Liver (tissue), 9 donors: ENCODE data around the gene PLD2. TPM values are rescaled to one million over a fixed set of nuclear protein-coding genes. Genes with fewer than 3 reads are reported as not detected.
A peak's percentile ranks its signal among the peaks of the same experiment; 100 is the strongest.

Source experiments
- DNase-seq: peaks from one replicate; pipeline ENCODE4 v3.0.0-alpha.2; 2017; ENCODE audit warnings: low spot score
- H3K27ac ChIP-seq, 2 donors: one replicate each; pipeline ENCODE4 v1.7.0; 2013; ENCODE audit warnings: inconsistent platforms in 2 of 2, low read length in 2 of 2, control low read depth in 1 of 2, low read depth in 1 of 2, mild to moderate bottlenecking in 1 of 2
- H3K27me3 ChIP-seq, 4 donors: one replicate each; pipeline versions ENCODE4 v1.6.1 to v1.7.0; 2013; ENCODE audit warnings: low read length in 3 of 4, inconsistent platforms in 1 of 4, mild to moderate bottlenecking in 1 of 4, moderate library complexity in 1 of 4; ENCODE audit not compliant: control insufficient read depth in 4 of 4, insufficient read depth in 4 of 4
- H3K36me3 ChIP-seq, 4 donors: one replicate each; pipeline versions ENCODE4 v1.6.1 to v1.7.0; 2013; ENCODE audit warnings: low read length in 3 of 4, mild to moderate bottlenecking in 3 of 4, low read depth in 1 of 4, moderate library complexity in 1 of 4; ENCODE audit not compliant: control insufficient read depth in 4 of 4, insufficient read depth in 3 of 4
- H3K4me1 ChIP-seq, 4 donors: one replicate each; pipeline versions ENCODE4 v1.6.1 to v1.7.0; 2013; ENCODE audit warnings: low read length in 3 of 4, mild to moderate bottlenecking in 3 of 4, moderate library complexity in 1 of 4; ENCODE audit not compliant: control insufficient read depth in 4 of 4, insufficient read depth in 4 of 4
- H3K4me3 ChIP-seq, 3 donors: one replicate each; pipeline versions ENCODE4 v1.6.1 to v1.7.0; 2013; ENCODE audit warnings: low read length in 3 of 3, control low read depth in 1 of 3, low read depth in 1 of 3, mild to moderate bottlenecking in 1 of 3
- H3K9ac ChIP-seq, 2 donors: one replicate each; pipeline ENCODE4 v1.7.0; 2013; ENCODE audit warnings: low read length in 2 of 2, mild to moderate bottlenecking in 2 of 2, moderate library complexity in 2 of 2, control low read depth in 1 of 2, low read depth in 1 of 2
- H3K9me3 ChIP-seq, 4 donors: one replicate each; pipeline versions ENCODE4 v1.6.1 to v1.7.0; 2013; ENCODE audit warnings: low read length in 3 of 4; ENCODE audit not compliant: control insufficient read depth in 4 of 4
- EGR1 ChIP-seq, 2 donors: IDR thresholded peaks; 2 replicates each; pipeline ENCODE4 v1.6.1; 2016 to 2018; ENCODE audit warnings: antibody characterized with exemption in 2 of 2, low read depth in 2 of 2
- FOXA1 ChIP-seq: IDR thresholded peaks from 2 replicates; pipeline ENCODE4 v1.6.1; 2016; ENCODE audit warnings: antibody characterized with exemption
- FOXA2 ChIP-seq: IDR thresholded peaks from 2 replicates; pipeline ENCODE4 v1.6.1; 2016; ENCODE audit warnings: antibody characterized with exemption
- HNF4A ChIP-seq, 2 donors: conservative IDR thresholded peaks; 2 replicates each; pipeline ENCODE4 v1.6.1; 2016; ENCODE audit warnings: antibody characterized with exemption in 2 of 2, mild to moderate bottlenecking in 2 of 2
- HNF4G ChIP-seq: IDR thresholded peaks from 2 replicates; pipeline ENCODE4 v1.6.1; 2016; ENCODE audit warnings: antibody characterized with exemption
- JUND ChIP-seq, 2 donors: IDR thresholded peaks; 2 replicates each; pipeline ENCODE4 v1.6.1; 2016; ENCODE audit warnings: antibody characterized with exemption in 2 of 2
- NR2F2 ChIP-seq: IDR thresholded peaks from 2 replicates; pipeline ENCODE4 v1.6.1; 2016; ENCODE audit warnings: antibody characterized with exemption
- RAD21 ChIP-seq, 2 donors: IDR thresholded peaks; 2 replicates each; pipeline ENCODE4 v1.6.1; 2016; ENCODE audit warnings: antibody characterized with exemption in 2 of 2, mild to moderate bottlenecking in 2 of 2
- RXRA ChIP-seq, 2 donors: IDR thresholded peaks; 2 replicates each; pipeline ENCODE4 v1.6.1; 2017 to 2018; ENCODE audit warnings: antibody characterized with exemption in 2 of 2, mild to moderate bottlenecking in 1 of 2
- SP1 ChIP-seq: IDR thresholded peaks from 2 replicates; pipeline ENCODE4 v1.6.1; 2018; ENCODE audit warnings: antibody characterized with exemption, mild to moderate bottlenecking
- TAF1 ChIP-seq: conservative IDR thresholded peaks from 2 replicates; pipeline ENCODE4 v1.6.1; 2016; ENCODE audit warnings: antibody characterized with exemption, mild to moderate bottlenecking
- YY1 ChIP-seq: IDR thresholded peaks from 2 replicates; pipeline ENCODE4 v1.6.1; 2016; ENCODE audit warnings: antibody characterized with exemption, mild to moderate bottlenecking
- WGBS: extraction: QIAGEN DNeasy Blood & Tissue Kit; methylation state at CpG from one replicate; pipeline ENCODE4 v1.1.7; 2013; 5-methylcytosine and 5-hydroxymethylcytosine counted together
- polyA plus RNA-seq, 2 donors: library from polyadenylated mRNA; stranded (reverse) in 1 of 2; unstranded in 1 of 2; fragments of 200-250 nt in 1 of 2; fragments of >200 nt in 1 of 2; fragmentation: Nextera tagmentation in 1 of 2; extraction: Ambion mirVana in 1 of 2; gene quantifications; one replicate each; pipeline versions ENCODE4 v1.2.1 to v1.2.3, GENCODE V29; 2013 to 2015
- total RNA-seq, 2 donors: library from RNA; depleted of rRNA; stranded (reverse); fragments of >200 nt; gene quantifications; one replicate each; pipeline ENCODE4 v1.2.3, GENCODE V29; 2014
- TF ChIP-seq, protein P1 (sequence below): fragments of 150-350 bp; IDR thresholded peaks from 2 replicates; pipeline ENCODE4 v1.5.1; 2017; ENCODE audit warnings: improper control_type of control experiment, low read depth, low read length; ENCODE audit not compliant: missing input control
- TF ChIP-seq, protein P2 (sequence below): IDR thresholded peaks from 2 replicates; pipeline ENCODE4 v1.6.1; 2016; ENCODE audit warnings: antibody characterized with exemption, mild to moderate bottlenecking
- TF ChIP-seq, protein P3 (sequence below): IDR thresholded peaks from 2 replicates; pipeline ENCODE4 v1.6.1; 2016; ENCODE audit warnings: antibody characterized with exemption
- TF ChIP-seq, protein P4 (sequence below): IDR thresholded peaks from 2 replicates; pipeline ENCODE4 v1.6.1; 2016; ENCODE audit warnings: antibody characterized with exemption
- donor health status: healthy.
- donor health status: healthy.
- donor health status: healthy.
- donor health status: healthy.
- donor health status: healthy.

PLD2 gene
- total and polyA plus RNA-seq, 4 donors: 3.5 to 15.8 (median 5.8) TPM

DNA sequence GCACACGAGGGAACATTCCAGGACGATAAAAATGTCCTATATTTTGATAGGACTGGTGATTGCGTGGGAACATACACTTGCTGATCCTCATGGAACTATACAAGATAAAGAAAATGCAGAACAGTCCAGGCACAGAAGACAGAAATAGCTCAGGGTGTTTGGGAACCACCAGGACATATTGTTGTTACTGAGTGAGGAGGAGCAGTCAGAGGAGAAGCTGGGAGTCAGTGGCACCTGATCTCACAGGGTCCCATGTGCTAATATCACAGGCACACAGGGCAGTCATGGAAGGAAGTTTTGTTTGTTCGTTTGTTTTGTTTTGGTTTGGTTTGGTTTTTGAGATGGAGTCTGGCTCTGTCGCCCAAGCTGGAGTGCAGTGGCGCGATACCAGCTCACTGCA lies 5.7 kb downstream of the PLD2 start:
- no peaks in the 10 kb centered on the region for H3K9me3 ChIP-seq
- 93% methylated on average over 7 of the region's 7 CpGs for WGBS
- no peak overlapping the region for H3K9ac ChIP-seq
- H3K27ac ChIP-seq: no peak overlapping the region
- no peak for TF ChIP-seq HNF4G
- no peak for TF ChIP-seq SP1
- TF ChIP-seq FOXA2: no peak
- TF ChIP-seq YY1: no peak
- TF ChIP-seq TAF1: no peak
- no peak for TF ChIP-seq RXRA (IDR thresholded peaks at IDR 0.05)
- TF ChIP-seq, protein P1, sequence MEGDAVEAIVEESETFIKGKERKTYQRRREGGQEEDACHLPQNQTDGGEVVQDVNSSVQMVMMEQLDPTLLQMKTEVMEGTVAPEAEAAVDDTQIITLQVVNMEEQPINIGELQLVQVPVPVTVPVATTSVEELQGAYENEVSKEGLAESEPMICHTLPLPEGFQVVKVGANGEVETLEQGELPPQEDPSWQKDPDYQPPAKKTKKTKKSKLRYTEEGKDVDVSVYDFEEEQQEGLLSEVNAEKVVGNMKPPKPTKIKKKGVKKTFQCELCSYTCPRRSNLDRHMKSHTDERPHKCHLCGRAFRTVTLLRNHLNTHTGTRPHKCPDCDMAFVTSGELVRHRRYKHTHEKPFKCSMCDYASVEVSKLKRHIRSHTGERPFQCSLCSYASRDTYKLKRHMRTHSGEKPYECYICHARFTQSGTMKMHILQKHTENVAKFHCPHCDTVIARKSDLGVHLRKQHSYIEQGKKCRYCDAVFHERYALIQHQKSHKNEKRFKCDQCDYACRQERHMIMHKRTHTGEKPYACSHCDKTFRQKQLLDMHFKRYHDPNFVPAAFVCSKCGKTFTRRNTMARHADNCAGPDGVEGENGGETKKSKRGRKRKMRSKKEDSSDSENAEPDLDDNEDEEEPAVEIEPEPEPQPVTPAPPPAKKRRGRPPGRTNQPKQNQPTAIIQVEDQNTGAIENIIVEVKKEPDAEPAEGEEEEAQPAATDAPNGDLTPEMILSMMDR: no peak
- TF ChIP-seq, protein P2, sequence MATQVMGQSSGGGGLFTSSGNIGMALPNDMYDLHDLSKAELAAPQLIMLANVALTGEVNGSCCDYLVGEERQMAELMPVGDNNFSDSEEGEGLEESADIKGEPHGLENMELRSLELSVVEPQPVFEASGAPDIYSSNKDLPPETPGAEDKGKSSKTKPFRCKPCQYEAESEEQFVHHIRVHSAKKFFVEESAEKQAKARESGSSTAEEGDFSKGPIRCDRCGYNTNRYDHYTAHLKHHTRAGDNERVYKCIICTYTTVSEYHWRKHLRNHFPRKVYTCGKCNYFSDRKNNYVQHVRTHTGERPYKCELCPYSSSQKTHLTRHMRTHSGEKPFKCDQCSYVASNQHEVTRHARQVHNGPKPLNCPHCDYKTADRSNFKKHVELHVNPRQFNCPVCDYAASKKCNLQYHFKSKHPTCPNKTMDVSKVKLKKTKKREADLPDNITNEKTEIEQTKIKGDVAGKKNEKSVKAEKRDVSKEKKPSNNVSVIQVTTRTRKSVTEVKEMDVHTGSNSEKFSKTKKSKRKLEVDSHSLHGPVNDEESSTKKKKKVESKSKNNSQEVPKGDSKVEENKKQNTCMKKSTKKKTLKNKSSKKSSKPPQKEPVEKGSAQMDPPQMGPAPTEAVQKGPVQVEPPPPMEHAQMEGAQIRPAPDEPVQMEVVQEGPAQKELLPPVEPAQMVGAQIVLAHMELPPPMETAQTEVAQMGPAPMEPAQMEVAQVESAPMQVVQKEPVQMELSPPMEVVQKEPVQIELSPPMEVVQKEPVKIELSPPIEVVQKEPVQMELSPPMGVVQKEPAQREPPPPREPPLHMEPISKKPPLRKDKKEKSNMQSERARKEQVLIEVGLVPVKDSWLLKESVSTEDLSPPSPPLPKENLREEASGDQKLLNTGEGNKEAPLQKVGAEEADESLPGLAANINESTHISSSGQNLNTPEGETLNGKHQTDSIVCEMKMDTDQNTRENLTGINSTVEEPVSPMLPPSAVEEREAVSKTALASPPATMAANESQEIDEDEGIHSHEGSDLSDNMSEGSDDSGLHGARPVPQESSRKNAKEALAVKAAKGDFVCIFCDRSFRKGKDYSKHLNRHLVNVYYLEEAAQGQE: no peak
- TF ChIP-seq EGR1 (IDR thresholded peaks at IDR 0.05; ENCODE audit: low read depth in 2 of 2): no peak
- TF ChIP-seq HNF4A (conservative IDR thresholded peaks at IDR 0.05): no peak
- TF ChIP-seq, protein P3, sequence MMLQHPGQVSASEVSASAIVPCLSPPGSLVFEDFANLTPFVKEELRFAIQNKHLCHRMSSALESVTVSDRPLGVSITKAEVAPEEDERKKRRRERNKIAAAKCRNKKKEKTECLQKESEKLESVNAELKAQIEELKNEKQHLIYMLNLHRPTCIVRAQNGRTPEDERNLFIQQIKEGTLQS: no peak
- no peak for TF ChIP-seq RAD21 (IDR thresholded peaks at IDR 0.05)
- TF ChIP-seq JUND (IDR thresholded peaks at IDR 0.05): no peak
- TF ChIP-seq FOXA1: no peak
- TF ChIP-seq, protein P4, sequence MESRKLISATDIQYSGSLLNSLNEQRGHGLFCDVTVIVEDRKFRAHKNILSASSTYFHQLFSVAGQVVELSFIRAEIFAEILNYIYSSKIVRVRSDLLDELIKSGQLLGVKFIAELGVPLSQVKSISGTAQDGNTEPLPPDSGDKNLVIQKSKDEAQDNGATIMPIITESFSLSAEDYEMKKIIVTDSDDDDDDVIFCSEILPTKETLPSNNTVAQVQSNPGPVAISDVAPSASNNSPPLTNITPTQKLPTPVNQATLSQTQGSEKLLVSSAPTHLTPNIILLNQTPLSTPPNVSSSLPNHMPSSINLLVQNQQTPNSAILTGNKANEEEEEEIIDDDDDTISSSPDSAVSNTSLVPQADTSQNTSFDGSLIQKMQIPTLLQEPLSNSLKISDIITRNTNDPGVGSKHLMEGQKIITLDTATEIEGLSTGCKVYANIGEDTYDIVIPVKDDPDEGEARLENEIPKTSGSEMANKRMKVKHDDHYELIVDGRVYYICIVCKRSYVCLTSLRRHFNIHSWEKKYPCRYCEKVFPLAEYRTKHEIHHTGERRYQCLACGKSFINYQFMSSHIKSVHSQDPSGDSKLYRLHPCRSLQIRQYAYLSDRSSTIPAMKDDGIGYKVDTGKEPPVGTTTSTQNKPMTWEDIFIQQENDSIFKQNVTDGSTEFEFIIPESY: no peak
- no peak for DNase-seq
- H3K4me3 ChIP-seq: no peak overlapping the region
- H3K36me3 ChIP-seq: peaks cover 0 to 24% (median 6%) of the 10 kb centered on the region in 4 donors
- H3K4me1 ChIP-seq: peaks cover 5 to 14% (median 11%) of the 10 kb centered on the region in 4 donors
- H3K27me3 ChIP-seq: no peaks in the 10 kb centered on the region

DNA sequence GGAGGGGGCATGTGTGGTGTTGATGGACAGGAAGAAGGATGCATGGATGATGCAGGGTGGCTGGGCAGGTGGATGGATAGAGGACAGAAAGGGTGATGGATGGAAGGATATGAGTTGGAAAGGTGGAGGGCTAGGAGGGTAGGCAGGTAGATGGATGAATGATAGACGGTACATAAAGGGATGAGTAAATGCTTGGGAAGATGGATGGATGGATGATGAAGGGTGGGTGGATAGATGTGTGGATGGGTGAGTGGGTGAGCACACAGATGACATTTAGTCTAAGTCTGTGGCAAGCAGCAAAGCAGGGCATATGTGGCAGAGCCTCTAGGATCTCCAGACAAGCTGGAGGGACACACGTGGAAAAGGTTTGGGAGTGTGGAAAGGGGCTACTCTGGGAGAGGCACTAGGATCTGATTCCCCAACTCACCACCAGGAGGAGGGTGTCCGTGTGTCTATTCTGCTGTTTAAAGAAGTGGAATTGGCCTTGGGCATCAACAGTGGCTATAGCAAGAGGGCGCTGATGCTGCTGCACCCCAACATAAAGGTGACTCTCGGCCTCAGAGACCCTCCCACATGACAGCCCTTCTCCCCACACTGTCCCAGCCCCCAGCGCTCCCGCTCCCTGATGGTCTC lies 8.2 kb downstream of the PLD2 start:
- Histone ChIP-seq H3K4me3 (no peak overlapping the region), H3K9ac (no peak overlapping the region), H3K36me3 (peaks cover 1 to 30% (median 6%) of the 10 kb centered on the region in 4 donors), H3K9me3 (no peaks in the 10 kb centered on the region), H3K27ac (no peak overlapping the region), H3K4me1 (peaks cover 0 to 4% (median 1%) of the 10 kb centered on the region in 4 donors), H3K27me3 (no peaks in the 10 kb centered on the region)
- 93% methylated on average over 7 of the region's 7 CpGs for WGBS
- DNase-seq: no peak
- TF ChIP-seq SP1 (no peak), RAD21 (IDR thresholded peaks at IDR 0.05) (peak in 1 of 2 donors; percentile 31), NR2F2 (no peak)
